Ishikawa (cell line): ENCODE measurements around the gene ATP2B2.

ENCODE experiments used
- EGR1 ChIP-seq: IDR thresholded peaks from 2 replicates; pipeline ENCODE4 v1.6.1; 2012
- EP300 ChIP-seq: IDR thresholded peaks from 2 replicates; pipeline ENCODE4 v1.6.1; 2012; ENCODE audit warnings: borderline replicate concordance
- RAD21 ChIP-seq: IDR thresholded peaks from 2 replicates; pipeline ENCODE4 v1.6.1; 2012; ENCODE audit warnings: low read depth
- YY1 ChIP-seq: IDR thresholded peaks from 2 replicates; pipeline ENCODE4 v1.6.1; 2012; ENCODE audit warnings: low read depth
- ZBTB7A ChIP-seq: IDR thresholded peaks from 2 replicates; pipeline ENCODE4 v1.6.1; 2012; ENCODE audit warnings: low read depth
- TF ChIP-seq, protein P1 (sequence below): IDR thresholded peaks from 2 replicates; pipeline ENCODE4 v1.6.1; 2012

DNA sequence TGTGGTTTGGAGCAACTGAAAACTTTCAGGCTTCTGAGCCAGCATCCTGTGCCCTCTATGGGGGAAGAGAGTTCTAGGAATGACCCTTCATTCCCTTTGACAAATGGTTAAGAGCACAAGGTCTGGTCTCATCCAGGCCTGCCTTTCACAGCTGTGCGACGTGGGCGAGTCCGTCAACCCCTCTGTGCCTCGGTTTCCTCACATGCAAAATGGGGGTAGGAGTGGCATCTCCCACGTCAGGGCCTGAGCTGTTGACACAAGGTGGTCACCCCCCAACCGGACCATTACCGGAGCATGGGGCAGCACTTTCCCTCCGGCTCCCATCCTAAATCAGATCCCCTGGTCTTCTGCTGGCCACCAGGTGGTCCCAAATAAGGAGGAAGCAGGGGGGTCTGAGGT is 70.4 kb downstream of the ATP2B2 start:
- TF ChIP-seq YY1 (no peak), ZBTB7A (no peak), EGR1 (no peak), RAD21 (no peak), EP300 (no peak)
- TF ChIP-seq, protein P1, sequence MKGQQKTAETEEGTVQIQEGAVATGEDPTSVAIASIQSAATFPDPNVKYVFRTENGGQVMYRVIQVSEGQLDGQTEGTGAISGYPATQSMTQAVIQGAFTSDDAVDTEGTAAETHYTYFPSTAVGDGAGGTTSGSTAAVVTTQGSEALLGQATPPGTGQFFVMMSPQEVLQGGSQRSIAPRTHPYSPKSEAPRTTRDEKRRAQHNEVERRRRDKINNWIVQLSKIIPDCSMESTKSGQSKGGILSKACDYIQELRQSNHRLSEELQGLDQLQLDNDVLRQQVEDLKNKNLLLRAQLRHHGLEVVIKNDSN, result no peak
